Inflammatory macrophage treated with lipopolysaccharide for 1 hour (primary cell): ENCODE results near the gene BCL2L2.

Source experiments
- DNase-seq, 2 donors: peaks; one replicate each; pipeline ENCODE4 v3.0.0-alpha.2; 2020 to 2022

Gene BCL2L2

DNA sequence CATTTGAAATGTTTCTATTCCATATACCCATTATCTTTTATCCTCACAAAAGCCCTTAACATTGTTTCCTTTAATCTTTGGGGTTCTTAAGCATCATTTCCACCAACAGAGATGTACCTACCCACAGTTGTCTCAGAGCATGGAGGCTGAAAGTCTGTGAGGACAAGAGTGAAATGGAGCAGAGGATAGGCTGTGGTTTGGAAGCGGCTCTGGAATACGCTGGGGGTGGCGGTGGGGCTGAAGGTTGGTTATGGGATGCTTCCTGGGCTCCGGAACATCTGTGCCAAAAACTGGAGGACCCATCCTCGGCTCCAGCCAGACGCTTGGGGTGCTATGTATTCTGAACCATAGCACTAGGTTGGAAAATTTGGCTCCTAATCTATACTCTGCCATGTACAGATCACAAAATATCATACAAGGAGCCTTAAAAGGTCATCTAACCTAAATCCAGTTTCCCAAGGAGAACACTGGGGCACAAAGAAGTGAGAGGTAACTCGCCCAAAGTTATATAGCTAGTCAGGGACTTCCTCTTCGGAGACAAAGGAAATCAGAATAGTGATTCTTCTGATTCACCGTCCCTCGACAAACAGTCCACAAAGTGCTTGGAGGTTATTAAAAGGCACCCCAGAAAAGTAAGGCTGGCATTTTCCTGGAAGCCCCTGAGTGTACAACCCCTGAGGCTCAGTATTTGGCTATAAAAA is 6.5 kb upstream of the BCL2L2 start:
- DNase-seq, result peak in 1 of 2 donors; percentile 39

- DNase-seq, result no peak
Measured at GRCh38 chr14:23300687-23301223, 5.9 kb upstream of the BCL2L2 start.

GRCh38 chr14:23301288-23301968 is 5.2 kb upstream of the BCL2L2 start:
- peak; percentile 98 for DNase-seq

DNA sequence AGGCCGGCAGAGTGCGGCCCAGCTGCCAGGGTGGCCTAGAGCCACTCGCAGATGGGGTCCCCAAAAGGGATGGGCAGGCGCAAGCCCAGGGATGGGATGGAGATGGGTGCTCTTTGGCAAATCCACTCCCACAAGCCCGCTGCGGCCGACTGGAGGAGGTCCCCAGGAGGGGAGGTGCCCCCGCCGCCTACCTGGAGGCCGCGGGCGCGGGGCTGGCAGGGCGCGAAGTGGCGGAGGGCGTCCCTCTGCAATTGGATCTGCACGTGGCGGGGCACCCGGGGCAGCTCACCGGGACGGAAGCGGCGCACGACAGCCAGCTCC is 4.7 kb upstream of the BCL2L2 start:
- DNase-seq, result no peak

DNA sequence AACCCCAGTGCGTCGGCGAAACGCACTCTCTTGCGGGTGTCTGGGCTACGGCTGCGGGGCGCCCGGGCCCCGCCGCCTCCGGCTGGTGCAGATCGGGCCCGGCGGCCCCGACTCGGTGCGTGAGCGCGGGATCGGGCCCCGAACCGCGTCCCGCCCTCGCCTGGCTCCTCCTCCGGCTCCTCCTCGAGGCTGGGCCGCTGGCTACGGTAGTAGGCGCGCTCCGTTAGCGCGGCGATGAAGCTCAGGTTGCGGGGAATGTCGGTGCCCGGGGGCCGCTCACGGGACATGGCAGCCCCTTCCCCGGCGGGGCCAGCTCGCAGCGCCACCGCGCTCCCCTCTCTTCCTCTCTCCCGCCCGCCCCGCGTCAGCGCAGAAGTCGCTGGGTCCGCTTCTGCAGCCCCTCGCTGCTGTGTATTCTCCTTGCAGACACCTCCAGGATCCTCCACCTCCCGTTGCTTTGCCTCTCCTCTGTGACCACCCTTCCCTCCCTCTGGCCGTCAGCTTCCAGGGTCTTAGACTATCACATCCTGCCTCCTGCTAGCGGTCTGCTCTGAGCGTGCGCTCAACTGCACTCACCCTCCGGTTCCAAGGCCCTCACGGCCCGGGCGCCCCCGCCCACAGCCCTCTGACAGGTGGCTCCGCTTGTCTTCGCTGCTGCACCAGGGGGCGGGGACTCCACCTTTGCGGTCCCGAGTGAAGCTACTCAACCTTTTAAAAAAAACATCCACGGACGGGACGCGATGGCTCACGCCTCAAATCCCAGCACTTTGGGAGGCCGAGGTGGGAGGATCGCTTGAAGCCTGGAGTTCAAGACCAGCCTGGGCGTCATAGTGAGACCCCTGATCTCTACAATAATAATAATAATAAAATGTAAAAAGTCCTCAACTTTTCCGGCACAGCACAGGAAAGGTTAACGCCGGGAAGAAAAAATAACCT is 4.1 kb upstream of the BCL2L2 start, which contains the start of gene PPP1R3E:
Gene PPP1R3E, minus strand, starts transcription at position 570 of the 936 bp plus-strand sequence. Its CDS starts 283 bp downstream, at position 287.
- DNase-seq, result peak in 1 of 2 donors; percentile 42

DNA sequence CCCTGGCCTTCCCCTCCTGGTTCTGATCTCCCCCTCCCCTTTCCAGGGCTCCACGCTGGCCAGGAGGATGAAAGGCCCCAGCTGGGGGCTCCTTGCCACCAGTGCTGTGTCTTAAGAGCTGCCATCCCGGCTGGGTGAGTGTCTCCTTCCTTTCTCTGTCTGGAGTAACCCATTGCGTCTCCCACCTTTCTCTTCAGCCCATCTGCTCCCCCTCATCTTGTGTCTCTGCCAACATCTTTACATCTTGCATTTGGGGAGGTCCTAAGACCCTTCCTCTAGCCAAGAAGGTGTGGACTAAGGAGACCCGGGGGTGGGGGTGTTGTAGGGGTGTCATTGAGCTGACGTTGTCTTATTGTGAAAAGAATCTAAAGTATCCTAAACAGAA is 505 bp downstream of the BCL2L2 start:
- DNase-seq, result no peak

DNA sequence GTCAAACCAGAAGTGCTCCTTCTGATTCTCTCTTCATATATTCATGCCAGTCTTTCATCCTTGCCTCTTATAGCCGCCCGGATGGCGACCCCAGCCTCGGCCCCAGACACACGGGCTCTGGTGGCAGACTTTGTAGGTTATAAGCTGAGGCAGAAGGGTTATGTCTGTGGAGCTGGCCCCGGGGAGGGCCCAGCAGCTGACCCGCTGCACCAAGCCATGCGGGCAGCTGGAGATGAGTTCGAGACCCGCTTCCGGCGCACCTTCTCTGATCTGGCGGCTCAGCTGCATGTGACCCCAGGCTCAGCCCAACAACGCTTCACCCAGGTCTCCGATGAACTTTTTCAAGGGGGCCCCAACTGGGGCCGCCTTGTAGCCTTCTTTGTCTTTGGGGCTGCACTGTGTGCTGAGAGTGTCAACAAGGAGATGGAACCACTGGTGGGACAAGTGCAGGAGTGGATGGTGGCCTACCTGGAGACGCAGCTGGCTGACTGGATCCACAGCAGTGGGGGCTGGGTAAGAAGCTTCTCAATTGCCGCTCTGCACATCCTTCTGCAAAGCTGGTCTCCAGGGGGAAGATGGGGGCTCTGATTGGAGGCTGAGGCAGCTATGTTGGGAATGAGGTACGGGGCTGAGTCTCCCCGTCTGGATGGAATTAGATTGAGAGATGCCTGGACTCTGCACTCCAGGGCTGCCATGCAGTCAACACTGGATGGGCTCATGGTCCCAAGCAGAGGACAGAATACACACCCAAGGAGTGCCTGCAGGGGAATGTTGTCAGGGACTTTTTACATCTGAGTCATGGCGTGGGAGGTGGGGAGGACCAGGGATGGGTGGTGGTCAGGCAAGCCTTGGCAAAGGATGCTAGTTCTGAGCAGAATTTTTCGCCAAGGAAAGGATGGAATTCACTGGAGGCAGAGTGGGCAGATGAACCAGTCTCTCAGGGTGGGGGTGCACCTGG is 1.3 kb downstream of the BCL2L2 start:
- DNase-seq, result peak; percentile 35 to 60

- no peak for DNase-seq
Measured at GRCh38 chr14:23308721-23309445, 2.2 kb downstream of the BCL2L2 start.

DNA sequence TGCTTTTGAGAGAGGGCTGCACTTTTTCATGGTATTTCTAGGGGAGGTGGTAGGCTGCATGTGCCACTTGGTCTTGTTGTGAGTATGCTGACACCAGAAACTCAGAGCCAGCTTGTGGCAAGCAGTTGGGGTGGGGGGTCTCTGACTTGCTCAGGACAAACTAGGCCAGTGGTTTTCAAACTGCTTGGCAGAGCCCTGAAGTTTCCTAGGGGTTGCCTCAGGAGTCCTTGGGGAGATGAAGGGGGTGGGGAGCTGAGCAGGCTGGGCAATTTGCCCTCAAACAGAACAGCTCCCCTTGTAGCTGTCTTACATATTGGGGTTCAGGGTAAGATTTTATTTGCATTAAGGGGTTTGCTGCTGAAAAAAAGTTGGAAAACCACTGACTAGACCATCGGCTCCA is 3.9 kb downstream of the BCL2L2 start:
- DNase-seq, result no peak

DNA sequence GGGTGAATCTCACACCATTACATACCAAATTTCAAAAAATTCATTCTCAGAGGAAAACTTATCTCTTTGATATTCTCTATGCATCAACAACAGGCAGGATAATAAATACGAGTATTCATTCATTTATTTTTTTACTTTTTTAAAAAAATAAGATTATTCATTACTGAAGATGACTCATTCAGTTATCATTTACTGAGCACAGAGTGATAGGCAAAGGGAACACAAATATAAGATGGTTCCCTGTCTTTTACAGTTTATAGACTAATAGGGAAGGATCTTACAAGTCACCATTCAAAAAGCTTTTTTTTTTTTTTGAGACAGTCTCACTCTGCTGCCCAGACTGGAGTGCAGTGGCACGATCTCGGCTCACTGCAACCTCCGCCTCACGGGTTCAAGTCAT is 9.7 kb downstream of the BCL2L2 start:
- DNase-seq, result no peak

DNA sequence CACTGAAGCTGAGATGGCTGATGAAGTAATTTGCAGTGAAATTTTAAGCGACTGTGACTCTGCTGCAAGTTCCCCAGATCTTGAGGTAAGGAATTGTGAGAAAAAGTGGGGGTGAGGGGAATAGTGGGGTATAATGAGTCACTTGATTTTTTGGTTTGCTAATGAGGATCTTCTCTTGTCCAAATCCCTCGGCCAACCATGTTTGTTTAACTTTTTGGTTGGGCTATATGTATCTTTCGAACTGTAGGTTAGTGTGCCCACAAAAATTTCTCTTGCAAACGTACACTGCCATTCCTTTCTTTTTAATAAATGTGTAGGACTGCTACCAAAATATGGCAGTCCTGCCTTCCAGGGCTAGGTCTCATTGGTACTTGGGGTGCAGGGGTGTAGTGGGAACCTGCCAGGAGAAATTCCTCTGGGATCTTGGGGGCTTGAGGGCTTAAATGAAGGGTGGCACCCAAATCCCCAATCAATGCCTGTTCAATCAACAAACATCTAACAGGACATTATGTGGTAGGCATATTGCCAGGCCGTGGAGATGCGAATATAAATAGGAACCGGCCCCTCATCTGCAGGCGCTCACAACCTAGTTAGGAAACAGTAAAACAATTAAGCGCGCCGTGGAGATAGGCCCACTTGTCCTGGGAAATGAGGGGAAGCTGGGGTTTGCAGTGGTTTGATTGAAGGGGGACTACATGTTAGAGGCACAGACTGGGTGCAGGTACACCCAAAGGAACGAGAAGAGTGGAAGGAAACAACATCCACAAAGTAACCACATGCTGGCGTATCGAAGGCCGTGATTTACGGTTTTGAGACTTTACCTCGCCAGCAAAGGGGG is 13.3 kb downstream of the BCL2L2 start:
- no peak for DNase-seq

DNA sequence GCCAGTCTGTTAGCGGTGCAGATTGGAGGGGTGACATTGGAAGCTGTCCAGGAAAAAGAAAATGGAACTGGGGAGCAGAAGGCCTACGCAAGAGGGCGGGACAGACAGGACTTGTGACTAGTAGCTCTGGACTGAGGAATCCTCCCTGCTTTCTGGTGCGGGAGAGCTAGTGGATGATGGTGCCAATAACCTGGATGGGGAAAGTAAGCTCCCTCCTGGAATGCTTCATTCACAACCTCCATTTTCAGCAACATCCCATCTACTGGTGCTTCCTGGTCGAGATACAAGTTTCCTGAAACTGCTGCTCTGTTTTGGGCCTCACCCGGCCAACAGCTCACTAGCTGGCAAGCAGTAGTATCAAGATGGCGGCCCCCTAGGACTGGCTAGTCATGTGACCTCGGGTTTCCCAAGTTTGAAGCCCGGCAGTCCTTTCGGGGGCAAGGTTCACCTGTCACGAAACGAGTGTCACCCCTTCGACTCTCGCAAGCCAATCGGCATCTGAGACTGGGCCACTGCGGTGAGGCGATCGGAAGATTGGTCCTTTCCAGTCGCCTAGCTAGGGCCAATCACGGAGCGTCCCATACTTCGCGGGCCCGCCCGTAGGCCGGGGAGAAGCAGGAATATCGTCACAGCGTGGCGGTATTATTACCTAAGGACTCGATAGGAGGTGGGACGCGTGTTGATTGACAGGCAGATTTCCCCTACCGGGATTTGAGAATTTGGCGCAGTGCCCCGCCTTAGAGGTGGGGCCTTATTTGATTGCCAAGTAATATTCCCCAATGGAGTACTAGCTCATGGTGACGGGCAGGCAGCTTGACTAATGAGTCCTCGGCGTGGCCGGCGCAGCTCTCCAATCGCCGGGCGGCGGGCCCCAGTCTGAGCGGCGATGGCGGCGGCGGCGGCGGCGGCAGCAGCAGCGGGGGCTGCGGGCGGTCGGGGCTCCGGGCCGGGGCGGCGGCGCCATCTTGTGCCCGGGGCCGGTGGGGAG is 14.2 kb downstream of the BCL2L2 start, which contains the start of gene PABPN1:
Gene PABPN1, plus strand, starts transcription at position 874 of the 988 bp plus-strand sequence. Its CDS starts 13 bp downstream, at position 887.
- DNase-seq, result peak; percentile 99 to 100

DNA sequence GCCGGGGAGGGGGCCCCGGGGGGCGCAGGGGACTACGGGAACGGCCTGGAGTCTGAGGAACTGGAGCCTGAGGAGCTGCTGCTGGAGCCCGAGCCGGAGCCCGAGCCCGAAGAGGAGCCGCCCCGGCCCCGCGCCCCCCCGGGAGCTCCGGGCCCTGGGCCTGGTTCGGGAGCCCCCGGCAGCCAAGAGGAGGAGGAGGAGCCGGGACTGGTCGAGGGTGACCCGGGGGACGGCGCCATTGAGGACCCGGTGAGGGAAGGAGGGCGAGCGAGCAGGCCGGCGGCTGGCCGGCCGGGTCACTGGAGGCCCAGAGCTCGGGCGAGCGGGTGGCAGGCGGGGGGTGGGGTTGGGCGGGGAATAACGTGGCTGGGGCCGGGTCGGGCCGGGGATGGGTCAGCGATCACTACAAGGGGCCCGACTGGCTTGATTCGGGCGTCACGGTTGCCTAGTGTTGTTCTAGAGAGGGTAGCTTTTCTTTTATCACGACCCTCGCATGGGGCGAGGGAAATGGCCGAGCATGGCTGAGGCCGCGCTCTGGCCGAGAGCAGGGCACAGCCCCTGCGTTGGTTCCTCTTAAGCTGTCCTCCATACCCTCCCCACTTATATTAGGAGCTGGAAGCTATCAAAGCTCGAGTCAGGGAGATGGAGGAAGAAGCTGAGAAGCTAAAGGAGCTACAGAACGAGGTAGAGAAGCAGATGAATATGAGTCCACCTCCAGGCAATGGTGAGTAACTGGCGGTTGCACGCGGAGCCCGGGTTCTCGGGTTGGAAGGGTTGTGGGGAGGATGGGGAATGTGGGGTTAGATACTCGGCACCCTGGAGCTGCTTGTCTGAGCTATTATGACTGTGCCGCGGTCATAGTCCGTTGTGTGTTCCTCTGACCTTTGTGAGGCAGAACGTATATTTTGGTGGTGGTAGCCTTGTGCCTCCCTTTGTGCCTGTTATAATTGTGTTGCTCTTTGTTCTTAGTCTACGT is 15.2 kb downstream of the BCL2L2 start:
- DNase-seq, result peak in 1 of 2 donors; percentile 20

DNA sequence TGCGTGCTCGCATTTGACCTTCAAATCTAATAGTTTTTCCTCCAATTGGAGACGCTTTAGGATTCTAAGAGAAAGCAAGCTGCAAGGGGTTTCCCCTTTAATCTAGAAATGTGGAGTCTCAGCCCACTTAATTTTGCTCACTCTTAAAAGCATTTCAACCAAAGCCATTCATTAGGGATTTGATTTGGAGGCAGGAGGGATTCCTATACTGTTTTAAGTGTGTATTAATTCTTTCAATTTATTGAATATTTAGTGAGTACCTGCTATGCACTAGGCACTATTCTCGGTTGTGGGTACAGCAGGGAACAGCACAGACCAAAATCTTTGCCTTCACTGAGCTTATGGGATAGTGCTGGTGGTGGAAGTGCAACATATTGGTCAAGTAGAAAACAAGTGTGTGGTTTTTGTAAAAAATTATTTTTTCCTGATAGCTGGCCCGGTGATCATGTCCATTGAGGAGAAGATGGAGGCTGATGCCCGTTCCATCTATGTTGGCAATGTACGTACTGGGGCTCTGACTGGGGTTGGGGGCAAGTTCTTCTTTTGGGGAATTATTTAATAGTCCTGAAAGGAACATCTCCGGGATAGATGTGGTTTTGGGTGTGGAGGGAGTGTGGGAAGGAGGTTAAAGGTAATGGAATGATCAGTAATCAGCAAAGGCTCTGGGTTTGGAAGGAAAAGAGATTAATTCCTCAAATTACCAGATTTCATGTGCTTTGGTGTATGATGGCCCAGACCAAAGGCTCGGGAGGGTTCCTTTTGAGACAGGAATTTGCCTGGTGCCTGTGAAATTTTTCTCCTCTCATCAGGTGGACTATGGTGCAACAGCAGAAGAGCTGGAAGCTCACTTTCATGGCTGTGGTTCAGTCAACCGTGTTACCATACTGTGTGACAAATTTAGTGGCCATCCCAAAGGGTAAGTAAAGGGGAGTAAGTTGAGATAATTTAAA is 16.2 kb downstream of the BCL2L2 start:
- no peak for DNase-seq

DNA sequence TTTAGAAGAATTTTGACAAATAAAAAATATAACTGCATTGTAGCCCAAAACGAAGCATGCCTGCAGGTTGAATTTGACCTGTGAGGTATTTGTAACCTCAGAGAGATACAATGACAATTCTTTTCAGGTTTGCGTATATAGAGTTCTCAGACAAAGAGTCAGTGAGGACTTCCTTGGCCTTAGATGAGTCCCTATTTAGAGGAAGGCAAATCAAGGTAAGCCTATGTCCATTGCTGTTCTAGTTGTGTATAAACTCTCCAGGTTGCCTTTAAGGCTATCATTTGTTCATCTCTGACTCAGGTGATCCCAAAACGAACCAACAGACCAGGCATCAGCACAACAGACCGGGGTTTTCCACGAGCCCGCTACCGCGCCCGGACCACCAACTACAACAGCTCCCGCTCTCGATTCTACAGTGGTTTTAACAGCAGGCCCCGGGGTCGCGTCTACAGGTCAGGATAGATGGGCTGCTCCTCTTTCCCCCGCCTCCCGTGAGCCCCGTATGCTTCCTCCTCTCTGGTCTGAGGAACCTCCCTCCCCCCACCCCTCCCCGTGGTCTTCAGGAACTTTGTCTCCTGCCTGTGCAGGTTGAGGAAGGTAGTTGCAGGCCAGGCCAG is 17.3 kb downstream of the BCL2L2 start:
- no peak for DNase-seq

GRCh38 chr14:23324455-23324846 is 17.8 kb downstream of the BCL2L2 start:
- DNase-seq, result no peak
